OCI-LY3 (cell line): ENCODE measurements around the gene GAB2.

Experiments
- CTCF ChIP-seq: fragments of 200-600, 300-600 bp; sonication (generic); IDR thresholded peaks from 2 replicates; pipeline ENCODE4 v1.5.1; 2014; ENCODE audit warnings: antibody characterized with exemption, low read length, low read depth
- EZH2phosphoT487 ChIP-seq: fragments of 200-600 bp; shearing (Covaris generic); IDR thresholded peaks from 2 replicates; pipeline ENCODE4 v1.6.1; 2018; ENCODE audit warnings: antibody characterized with exemption, mixed run types, low read depth

- no peak for TF ChIP-seq CTCF
- TF ChIP-seq EZH2phosphoT487, result no peak
Measured at GRCh38 chr11:78318321-78319114, 99.1 kb downstream of the GAB2 start.
